Measurements from ENCODE around the gene SDR9C7.
"Not testable (repeated sequence)": the region's sequence is repeated elsewhere in the genome, so short reads cannot be mapped to it uniquely, and the experiment has no call there.

Gene SDR9C7

GRCh38 chr12:56933826-56934625 lies at the start of gene SDR9C7:
SDR9C7 (minus strand) TSS chr12:56934408; CDS start chr12:56934261, 147 bp downstream.
- DNase-seq (ENCODE audit: low read depth): no peak

- DNase-seq (ENCODE audit: low read depth): no peak
Observed at GRCh38 chr12:56983386-56983785, 49.2 kb upstream of the SDR9C7 start.

GRCh38 chr12:56982578-56983236 lies 48.5 kb upstream of the SDR9C7 start:
- DNase-seq (ENCODE audit: low read depth): not testable (repeated sequence)

GRCh38 chr12:56980941-56981530 lies 46.8 kb upstream of the SDR9C7 start:
- no peak for DNase-seq (ENCODE audit: low read depth)

GRCh38 chr12:56980268-56980667 lies 46.1 kb upstream of the SDR9C7 start:
- no peak for DNase-seq (ENCODE audit: low read depth)

- DNase-seq (ENCODE audit: low read depth): no peak
Observed at GRCh38 chr12:56979628-56980027, 45.4 kb upstream of the SDR9C7 start.

- no peak for DNase-seq (ENCODE audit: low read depth)
Observed at GRCh38 chr12:56978397-56979138, 44.4 kb upstream of the SDR9C7 start.

- DNase-seq (ENCODE audit: low read depth): not testable (repeated sequence)
Observed at GRCh38 chr12:56977361-56977760, 43.2 kb upstream of the SDR9C7 start.

GRCh38 chr12:56974224-56974623 lies 40.0 kb upstream of the SDR9C7 start:
- not testable (repeated sequence) for DNase-seq (ENCODE audit: low read depth)

GRCh38 chr12:56968910-56969309 lies 34.7 kb upstream of the SDR9C7 start:
- not testable (repeated sequence) for DNase-seq (ENCODE audit: low read depth)

- not testable (repeated sequence) for DNase-seq (ENCODE audit: low read depth)
Observed at GRCh38 chr12:56965997-56966642, 31.9 kb upstream of the SDR9C7 start.

- not testable (repeated sequence) for DNase-seq (ENCODE audit: low read depth)
Observed at GRCh38 chr12:56965124-56965523, 30.9 kb upstream of the SDR9C7 start.

GRCh38 chr12:56963557-56963956 lies 29.3 kb upstream of the SDR9C7 start:
- DNase-seq (ENCODE audit: low read depth): not testable (repeated sequence)

GRCh38 chr12:56962247-56962646 lies 28.0 kb upstream of the SDR9C7 start:
- not testable (repeated sequence) for DNase-seq (ENCODE audit: low read depth)

- DNase-seq (ENCODE audit: low read depth): no peak
Observed at GRCh38 chr12:56958422-56958821, 24.2 kb upstream of the SDR9C7 start.

- no peak for DNase-seq (ENCODE audit: low read depth)
Observed at GRCh38 chr12:56957229-56958052, 23.2 kb upstream of the SDR9C7 start, which contains the start of gene RDH16. RDH16 (minus strand) TSS chr12:56957608; CDS start chr12:56957462, 146 bp downstream.

- no peak for DNase-seq (ENCODE audit: low read depth)
Observed at GRCh38 chr12:56955631-56956256, 21.5 kb upstream of the SDR9C7 start.

GRCh38 chr12:56954958-56955355 lies 20.7 kb upstream of the SDR9C7 start:
- no peak for DNase-seq (ENCODE audit: low read depth)

- DNase-seq (ENCODE audit: low read depth): no peak
Observed at GRCh38 chr12:56954057-56954957, 20.1 kb upstream of the SDR9C7 start.
